Right lobe of liver (tissue), 6 donors: ENCODE data around the gene DDX1. TPM values are rescaled to one million over a fixed set of nuclear protein-coding genes. Genes with fewer than 3 reads are reported as not detected.

Experiments
- ATAC-seq, 4 donors: fragments of 200-7000 bp; cut with Tn5 transposase; one replicate each; pipeline ENCODE4 v1.9.1; 2020; ENCODE audit warnings: mild to moderate bottlenecking in 4 of 4, moderate library complexity in 4 of 4
- DNase-seq, 3 donors: peaks; one replicate each; pipeline ENCODE4 v3.0.0-alpha.2; 2020
- H3K27ac ChIP-seq, 3 donors: fragments of 200-600 bp; one replicate each; pipeline ENCODE4 v1.8.0; 2022
- H3K27me3 ChIP-seq, 2 donors: fragments of 200-600 bp; one replicate each; pipeline ENCODE4 v1.8.0; 2022
- H3K36me3 ChIP-seq, 4 donors: fragments of 200-600 bp; sonication (generic) in 1 of 4; one replicate each; pipeline versions ENCODE4 v1.5.1 to v1.8.0; 2017 to 2022; ENCODE audit warnings: control low read depth in 1 of 4
- H3K4me1 ChIP-seq, 4 donors: fragments of 200-600 bp; sonication (generic) in 1 of 4; one replicate each; pipeline versions ENCODE4 v1.5.1 to v1.8.0; 2017 to 2022; ENCODE audit warnings: control low read depth in 1 of 4
- H3K4me3 ChIP-seq, 3 donors: fragments of 200-600 bp; one replicate each; pipeline ENCODE4 v1.8.0; 2022
- H3K9me3 ChIP-seq, 4 donors: fragments of 200-600 bp; sonication (generic) in 1 of 4; one replicate each; pipeline versions ENCODE4 v1.5.1 to v1.8.0; 2017 to 2022; ENCODE audit warnings: control low read depth in 1 of 4
- POLR2A ChIP-seq: fragments of 450-650 bp; IDR thresholded peaks from one replicate; pipeline ENCODE4 v1.6.1; 2017; ENCODE audit warnings: antibody characterized with exemption, mild to moderate bottlenecking
- WGBS: methylation state at CpG from one replicate; pipeline ENCODE4 v1.1.6; 2018; ENCODE audit warnings: low coverage, low lambda C conversion rate; ENCODE audit not compliant: insufficient coverage; ENCODE audit errors: missing lambda C conversion rate; 5-methylcytosine and 5-hydroxymethylcytosine counted together
- intact Hi-C, 2 donors: fragments of 100-400 bp; cut with DNase I; formaldehyde crosslinking; loops; one replicate each; pipeline versions ENCODE4 v1.11.2 to v1.14.1; 2022
- total RNA-seq, 6 experiments: library from RNA; depleted of rRNA in 2 of 6; stranded (reverse); fragments of >200 nt in 2 of 6; fragmentation: NEBNext Ultra II Directional in 3 of 6; extraction: Animal tissue kit (Norgen Biotek cat#: 25700) in 3 of 6; gene quantifications; one replicate each; pipeline versions ENCODE4 v1.1.0 to v1.2.4, GENCODE V29; 2016 to 2023
- TF ChIP-seq, protein P1 (sequence below), 4 donors: fragments of 200-600 bp in 3 of 4; fragments of 450-650 bp in 1 of 4; IDR thresholded peaks; one replicate each; pipeline versions ENCODE4 v1.5.1 to v1.8.0; 2016 to 2022; ENCODE audit warnings: antibody characterized with exemption in 4 of 4, mild to moderate bottlenecking in 2 of 4
- donor health status: DM: no; HTN: yes; CAD: no.
- donor health status: DM: no; HTN: no; CAD: no.
- donor health status: DM: no; HTN: no; CAD: no.
- donor health status: DM: no; HTN: yes; CAD: no.
- donor health status: DM: no; HTN: yes; CAD: no.

Gene DDX1
- total RNA-seq, 6 experiments from 2014 or later: 29.7 to 43.5 (median 37.6) TPM

- intact Hi-C loops: no loop called here
- no peak for DNase-seq
- H3K27ac ChIP-seq: no peak overlapping the region
- no peak for TF ChIP-seq POLR2A
- TF ChIP-seq, protein P1, sequence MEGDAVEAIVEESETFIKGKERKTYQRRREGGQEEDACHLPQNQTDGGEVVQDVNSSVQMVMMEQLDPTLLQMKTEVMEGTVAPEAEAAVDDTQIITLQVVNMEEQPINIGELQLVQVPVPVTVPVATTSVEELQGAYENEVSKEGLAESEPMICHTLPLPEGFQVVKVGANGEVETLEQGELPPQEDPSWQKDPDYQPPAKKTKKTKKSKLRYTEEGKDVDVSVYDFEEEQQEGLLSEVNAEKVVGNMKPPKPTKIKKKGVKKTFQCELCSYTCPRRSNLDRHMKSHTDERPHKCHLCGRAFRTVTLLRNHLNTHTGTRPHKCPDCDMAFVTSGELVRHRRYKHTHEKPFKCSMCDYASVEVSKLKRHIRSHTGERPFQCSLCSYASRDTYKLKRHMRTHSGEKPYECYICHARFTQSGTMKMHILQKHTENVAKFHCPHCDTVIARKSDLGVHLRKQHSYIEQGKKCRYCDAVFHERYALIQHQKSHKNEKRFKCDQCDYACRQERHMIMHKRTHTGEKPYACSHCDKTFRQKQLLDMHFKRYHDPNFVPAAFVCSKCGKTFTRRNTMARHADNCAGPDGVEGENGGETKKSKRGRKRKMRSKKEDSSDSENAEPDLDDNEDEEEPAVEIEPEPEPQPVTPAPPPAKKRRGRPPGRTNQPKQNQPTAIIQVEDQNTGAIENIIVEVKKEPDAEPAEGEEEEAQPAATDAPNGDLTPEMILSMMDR (IDR thresholded peaks at IDR 0.05): no peak
- no peaks in the 10 kb centered on the region for H3K36me3 ChIP-seq
- H3K27me3 ChIP-seq: no peaks in the 10 kb centered on the region
- H3K4me1 ChIP-seq: peaks cover 0 to 7% (median 0%) of the 10 kb centered on the region in 4 donors
- H3K9me3 ChIP-seq: no peaks in the 10 kb centered on the region
- no peak overlapping the region for H3K4me3 ChIP-seq
- ATAC-seq: no peak
These were observed 79.7 kb downstream of the DDX1 start for GRCh38 chr2:15671409-15671808.

- no peak overlapping the region for H3K27ac ChIP-seq
- H3K4me3 ChIP-seq: no peak overlapping the region
- DNase-seq (no peak), ATAC-seq (no peak)
- peaks cover 0 to 7% (median 0%) of the 10 kb centered on the region in 4 donors for H3K4me1 ChIP-seq
- no peaks in the 10 kb centered on the region for H3K36me3 ChIP-seq
- WGBS: 100% methylated on average over 4 of the region's 9 CpGs
- H3K27me3 ChIP-seq: no peaks in the 10 kb centered on the region
- H3K9me3 ChIP-seq: no peaks in the 10 kb centered on the region
- intact Hi-C loops: no loop called here
- TF ChIP-seq, protein P1 (IDR thresholded peaks at IDR 0.05): no peak
- no peak for TF ChIP-seq POLR2A
These were observed 80.5 kb downstream of the DDX1 start for GRCh38 chr2:15671842-15672815.

DNA sequence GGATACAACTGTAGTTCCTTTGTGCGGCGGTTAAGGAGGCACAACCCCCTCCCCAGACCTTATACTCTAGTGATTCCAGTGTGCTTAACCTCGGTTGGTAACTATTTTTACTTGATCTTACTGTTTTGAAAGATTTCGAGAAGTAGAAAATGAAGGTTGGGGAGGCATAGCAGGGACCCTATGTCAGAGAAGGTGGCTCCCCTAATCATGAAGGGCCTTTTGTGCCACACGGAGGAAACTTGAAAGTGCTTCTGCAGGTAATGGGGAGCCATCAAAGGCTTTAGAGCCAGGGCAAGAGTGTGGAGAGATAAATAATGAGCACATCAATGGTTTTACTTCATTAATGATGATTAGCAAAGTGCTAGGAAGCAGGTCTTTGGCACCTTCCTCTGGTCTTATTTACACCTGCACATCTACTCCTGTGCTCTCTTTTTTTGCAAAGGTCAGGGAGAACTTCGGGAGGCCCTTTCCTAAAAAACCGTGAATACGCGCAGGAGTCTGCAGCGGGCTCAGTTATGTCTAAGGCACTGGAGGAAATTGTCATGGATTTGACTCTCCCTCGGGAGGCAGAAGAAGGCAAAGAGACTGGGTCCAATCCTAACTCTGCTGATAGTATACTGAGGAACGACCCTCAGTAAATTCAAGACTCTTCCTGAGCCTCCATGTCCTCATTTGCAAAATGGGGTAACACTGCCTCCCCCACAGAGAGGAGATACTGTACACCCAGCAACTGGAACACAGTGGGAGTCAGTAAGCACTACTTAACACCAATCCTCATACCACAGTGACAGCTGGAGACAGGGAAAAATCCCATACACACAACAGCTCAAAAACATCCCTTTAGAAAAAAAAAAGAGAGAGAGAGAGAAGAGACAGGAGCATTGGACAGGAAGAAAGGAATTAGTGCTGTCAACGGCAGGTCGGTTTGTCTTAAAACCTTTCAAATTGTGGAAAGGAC, 81.6 kb downstream of the DDX1 start:
- Histone ChIP-seq H3K27me3 (no peaks in the 10 kb centered on the region), H3K27ac (peak overlapping the region in 1 of 3 donors; percentile 15), H3K4me1 (peaks cover 0 to 7% (median 0%) of the 10 kb centered on the region in 4 donors), H3K36me3 (no peaks in the 10 kb centered on the region), H3K4me3 (no peak overlapping the region), H3K9me3 (no peaks in the 10 kb centered on the region)
- ATAC-seq (no peak), DNase-seq (no peak)
- WGBS: 76% methylated on average over 14 of the region's 14 CpGs
- intact Hi-C loops: no loop called here
- TF ChIP-seq POLR2A: no peak
- TF ChIP-seq, protein P1 (IDR thresholded peaks at IDR 0.05): no peak

GRCh38 chr2:15673919-15674636, 82.4 kb downstream of the DDX1 start:
- H3K27ac ChIP-seq: peak overlapping the region in 1 of 3 donors; percentile 15
- 70% methylated on average over 7 of the region's 7 CpGs for WGBS
- no peaks in the 10 kb centered on the region for H3K27me3 ChIP-seq
- H3K4me3 ChIP-seq: no peak overlapping the region
- H3K4me1 ChIP-seq: peaks cover 0 to 7% (median 0%) of the 10 kb centered on the region in 4 donors
- intact Hi-C loops: no loop called here
- peak in 1 of 3 donors; percentile 23 for DNase-seq
- TF ChIP-seq, protein P1 (IDR thresholded peaks at IDR 0.05): no peak
- no peak for TF ChIP-seq POLR2A
- no peaks in the 10 kb centered on the region for H3K36me3 ChIP-seq
- H3K9me3 ChIP-seq: no peaks in the 10 kb centered on the region
- peak; percentile 85 to 96 (median 94) for ATAC-seq
